Measurements from ENCODE around the gene SCAMP4. TPM values are rescaled to one million over a fixed set of nuclear protein-coding genes. Genes with fewer than 3 reads are reported as not detected.
"Not testable (repeated sequence)": the region's sequence is repeated elsewhere in the genome, so short reads cannot be mapped to it uniquely, and the experiment has no call there.

The SCAMP4 gene
- total RNA-seq, 6 donors from 2014 or later: 52.0 to 117 (median 75.3) TPM

DNA sequence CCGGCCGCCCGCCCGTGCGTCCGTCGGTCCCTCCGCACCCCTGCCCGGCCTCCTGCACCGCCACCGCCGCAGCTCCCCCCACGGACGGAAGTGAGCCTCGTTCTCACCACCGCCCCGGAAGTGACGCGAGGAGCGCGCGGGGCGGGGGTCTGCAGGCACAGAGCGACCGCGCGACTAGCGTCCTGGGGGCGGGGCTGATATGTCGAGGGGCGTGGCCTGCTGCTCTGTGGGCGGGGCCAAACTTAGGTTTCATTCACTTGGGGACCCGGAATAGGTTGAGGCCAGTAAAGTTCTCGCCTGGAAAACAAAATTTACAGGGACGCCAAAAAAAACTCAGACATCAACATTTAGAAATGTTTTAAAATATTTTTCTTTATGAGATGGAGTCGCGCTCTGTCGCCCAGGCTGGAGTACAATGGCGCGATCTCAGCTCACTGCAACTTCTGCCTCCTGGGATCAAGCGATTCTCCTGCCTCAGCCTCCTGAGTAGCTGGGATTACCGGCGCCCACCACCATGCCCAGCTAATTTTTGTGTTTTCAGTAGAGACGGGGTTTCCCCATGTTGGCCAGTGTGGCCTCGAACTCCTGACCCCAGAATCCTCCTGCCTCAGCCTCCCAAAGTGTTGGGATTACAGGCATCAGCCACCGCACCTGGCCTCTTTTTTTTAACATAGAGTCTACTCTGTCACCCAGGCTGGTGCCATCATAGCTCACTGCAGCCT is 19.6 kb upstream of the SCAMP4 start, which contains the start of gene ABHD17A:
Gene ABHD17A (minus strand): TSS at position 99 of the 722 bp plus-strand sequence. CDS start 3,930 bp downstream, outside the sequence.
- H3K4me3 ChIP-seq: peak within 1 kb of the TSS; percentile 71 to 99 (median 97)
- ATAC-seq (ENCODE audit: low FRiP score in 2 of 2) (peak; percentile 96 to 98), DNase-seq (peak; percentile 96 to 100)
- H3K4me1 ChIP-seq: peaks cover 29 to 48% (median 38%) of the 10 kb centered on the region in 4 donors
- 25 to 46% methylated on average over 21 to 36 of the region's 46 CpGs for WGBS, 2 donors
- H3K27ac ChIP-seq: peak within 1 kb of the TSS; percentile 84 to 94 (median 94)
- H3K9me3 ChIP-seq, H3K36me3 ChIP-seq, H3K27me3 ChIP-seq: not testable (repeated sequence)
- peak in 2 of 4 donors; percentile 45 to 70 for TF ChIP-seq EP300 (IDR thresholded peaks at IDR 0.05)
- peak; percentile 95 to 97 for TF ChIP-seq POLR2AphosphoS5 (IDR thresholded peaks at IDR 0.05)
- peak in 2 of 4 donors; percentile 51 to 87 for TF ChIP-seq POLR2A (IDR thresholded peaks at IDR 0.05)
- TF ChIP-seq, protein P1, sequence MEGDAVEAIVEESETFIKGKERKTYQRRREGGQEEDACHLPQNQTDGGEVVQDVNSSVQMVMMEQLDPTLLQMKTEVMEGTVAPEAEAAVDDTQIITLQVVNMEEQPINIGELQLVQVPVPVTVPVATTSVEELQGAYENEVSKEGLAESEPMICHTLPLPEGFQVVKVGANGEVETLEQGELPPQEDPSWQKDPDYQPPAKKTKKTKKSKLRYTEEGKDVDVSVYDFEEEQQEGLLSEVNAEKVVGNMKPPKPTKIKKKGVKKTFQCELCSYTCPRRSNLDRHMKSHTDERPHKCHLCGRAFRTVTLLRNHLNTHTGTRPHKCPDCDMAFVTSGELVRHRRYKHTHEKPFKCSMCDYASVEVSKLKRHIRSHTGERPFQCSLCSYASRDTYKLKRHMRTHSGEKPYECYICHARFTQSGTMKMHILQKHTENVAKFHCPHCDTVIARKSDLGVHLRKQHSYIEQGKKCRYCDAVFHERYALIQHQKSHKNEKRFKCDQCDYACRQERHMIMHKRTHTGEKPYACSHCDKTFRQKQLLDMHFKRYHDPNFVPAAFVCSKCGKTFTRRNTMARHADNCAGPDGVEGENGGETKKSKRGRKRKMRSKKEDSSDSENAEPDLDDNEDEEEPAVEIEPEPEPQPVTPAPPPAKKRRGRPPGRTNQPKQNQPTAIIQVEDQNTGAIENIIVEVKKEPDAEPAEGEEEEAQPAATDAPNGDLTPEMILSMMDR (IDR thresholded peaks at IDR 0.05): peak in 1 of 6 experiments; percentile 24

DNA sequence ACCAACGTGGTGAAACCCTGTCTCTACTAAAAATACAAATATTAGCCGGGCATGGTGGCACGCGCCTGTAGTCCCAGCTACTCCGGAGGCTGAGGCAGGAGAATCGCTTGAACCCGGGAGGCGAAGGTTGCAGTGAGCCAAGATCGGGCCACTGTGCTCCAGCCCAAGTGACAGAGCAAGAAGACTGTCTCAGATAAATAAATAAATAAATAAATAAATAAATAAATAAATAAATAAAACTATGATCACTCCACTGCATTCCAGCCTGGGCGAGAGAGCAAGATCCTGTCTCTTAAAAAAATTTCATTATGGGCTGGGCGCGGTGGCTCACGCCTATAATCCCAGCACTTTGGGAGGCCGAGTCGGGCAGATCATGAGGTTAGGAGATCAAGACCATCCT is 18.8 kb upstream of the SCAMP4 start:
- H3K36me3 ChIP-seq; H3K9me3 ChIP-seq; DNase-seq; H3K27ac ChIP-seq; ATAC-seq (ENCODE audit: low FRiP score in 2 of 2); H3K27me3 ChIP-seq; H3K4me3 ChIP-seq: not testable (repeated sequence)
- WGBS, 2 donors: 95 to 96% methylated on average over 15 of the region's 15 CpGs
- peaks cover 25 to 40% (median 33%) of the 10 kb centered on the region in 4 donors for H3K4me1 ChIP-seq

DNA sequence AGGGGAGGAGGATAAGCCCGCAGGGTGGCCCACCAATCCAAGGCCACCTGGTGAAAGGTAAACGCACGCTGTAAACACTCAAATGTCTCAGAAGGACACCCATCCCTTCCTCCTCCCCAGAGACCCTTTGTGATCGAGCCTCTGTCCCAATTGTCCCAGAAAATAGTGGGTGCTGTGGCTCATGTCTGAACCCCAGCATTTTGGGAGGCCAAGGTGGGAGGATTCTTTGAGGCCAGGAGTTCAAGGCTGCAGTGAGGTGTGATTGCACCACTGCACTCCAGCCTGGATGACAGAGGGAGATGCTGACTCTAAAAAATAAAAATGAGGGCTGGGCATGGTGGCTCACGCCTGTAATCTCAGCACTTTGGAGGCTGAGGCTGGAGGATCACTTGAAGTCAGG is 16.8 kb upstream of the SCAMP4 start:
- TF ChIP-seq, protein P1 (IDR thresholded peaks at IDR 0.05): no peak
- TF ChIP-seq EP300 (IDR thresholded peaks at IDR 0.05): no peak
- no peak for TF ChIP-seq POLR2AphosphoS5 (IDR thresholded peaks at IDR 0.05)
- no peak for TF ChIP-seq POLR2A (IDR thresholded peaks at IDR 0.05)
- Histone ChIP-seq H3K27me3 (no peaks in the 10 kb centered on the region), H3K9me3 (no peaks in the 10 kb centered on the region), H3K4me1 (peaks cover 13 to 20% (median 14%) of the 10 kb centered on the region in 4 donors), H3K36me3 (no peaks in the 10 kb centered on the region), H3K4me3 (no peak overlapping the region), H3K27ac (no peak overlapping the region)
- ATAC-seq (ENCODE audit: low FRiP score in 2 of 2) (no peak), DNase-seq (no peak)
- WGBS, 2 donors: 80 to 88% methylated on average over 5 of the region's 5 CpGs

DNA sequence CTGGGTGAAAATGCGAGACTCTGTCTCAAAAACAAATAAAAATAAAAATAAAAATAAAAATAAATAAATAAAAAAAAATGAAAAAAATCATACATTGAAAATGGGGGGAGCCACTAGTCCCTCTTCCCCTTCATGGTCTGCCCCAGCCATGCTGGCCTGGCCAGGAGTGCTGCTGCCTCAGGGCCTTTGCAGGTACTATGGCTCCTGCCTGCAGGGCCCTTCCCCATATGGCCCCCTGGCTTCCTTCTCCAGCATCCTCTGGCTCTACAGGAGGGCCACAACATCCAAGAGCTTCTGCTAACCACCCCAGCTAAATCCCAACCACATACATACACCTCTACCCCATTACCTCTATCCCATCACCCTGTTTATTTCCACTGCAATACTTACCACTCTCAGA is 15.3 kb upstream of the SCAMP4 start:
- Histone ChIP-seq H3K27me3 (no peaks in the 10 kb centered on the region), H3K4me1 (peaks cover under 1 to 9% (median 5%) of the 10 kb centered on the region in 4 donors), H3K9me3 (no peaks in the 10 kb centered on the region), H3K4me3 (no peak overlapping the region), H3K27ac (no peak overlapping the region), H3K36me3 (no peaks in the 10 kb centered on the region)
- DNase-seq (no peak), ATAC-seq (ENCODE audit: low FRiP score in 2 of 2) (no peak)
- 92 to 100% methylated on average over 1 of the region's 1 CpG for WGBS, 2 donors
- TF ChIP-seq, protein P1 (IDR thresholded peaks at IDR 0.05): no peak
- TF ChIP-seq POLR2A (IDR thresholded peaks at IDR 0.05) (no peak), EP300 (IDR thresholded peaks at IDR 0.05) (no peak), POLR2AphosphoS5 (IDR thresholded peaks at IDR 0.05) (no peak)

DNA sequence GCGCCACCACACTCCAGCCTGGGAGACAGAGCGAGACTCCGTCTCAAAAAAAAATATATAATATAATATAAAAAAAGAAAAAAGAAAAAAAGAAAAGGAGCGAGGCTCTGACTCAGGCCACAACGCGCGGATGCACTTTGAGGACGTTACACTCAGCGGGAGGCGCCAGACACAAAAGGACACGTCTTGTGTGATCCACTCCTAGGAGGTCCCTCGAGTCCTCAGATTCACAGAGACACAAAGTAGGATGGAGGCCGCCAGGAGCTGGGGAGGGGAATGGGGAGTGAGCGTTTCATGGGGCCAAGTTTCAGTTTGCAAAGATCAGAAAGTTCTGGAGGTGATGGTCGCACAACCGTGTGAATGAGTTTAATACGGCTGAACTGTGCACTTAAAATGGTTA is 11.4 kb upstream of the SCAMP4 start:
- H3K4me1 ChIP-seq: peaks cover 29 to 34% (median 33%) of the 10 kb centered on the region in 4 donors
- TF ChIP-seq POLR2AphosphoS5 (IDR thresholded peaks at IDR 0.05): no peak
- TF ChIP-seq, protein P1 (IDR thresholded peaks at IDR 0.05): no peak
- no peak for TF ChIP-seq EP300 (IDR thresholded peaks at IDR 0.05)
- TF ChIP-seq POLR2A (IDR thresholded peaks at IDR 0.05): no peak
- H3K27ac ChIP-seq: no peak overlapping the region
- DNase-seq (no peak), ATAC-seq (ENCODE audit: low FRiP score in 2 of 2) (no peak)
- H3K36me3 ChIP-seq: no peaks in the 10 kb centered on the region
- WGBS, 2 donors: 88 to 90% methylated on average over 17 of the region's 17 CpGs
- no peaks in the 10 kb centered on the region for H3K27me3 ChIP-seq
- H3K9me3 ChIP-seq: no peaks in the 10 kb centered on the region
- H3K4me3 ChIP-seq: no peak overlapping the region
